Measurements from ENCODE around the gene PCBP3.

DNA sequence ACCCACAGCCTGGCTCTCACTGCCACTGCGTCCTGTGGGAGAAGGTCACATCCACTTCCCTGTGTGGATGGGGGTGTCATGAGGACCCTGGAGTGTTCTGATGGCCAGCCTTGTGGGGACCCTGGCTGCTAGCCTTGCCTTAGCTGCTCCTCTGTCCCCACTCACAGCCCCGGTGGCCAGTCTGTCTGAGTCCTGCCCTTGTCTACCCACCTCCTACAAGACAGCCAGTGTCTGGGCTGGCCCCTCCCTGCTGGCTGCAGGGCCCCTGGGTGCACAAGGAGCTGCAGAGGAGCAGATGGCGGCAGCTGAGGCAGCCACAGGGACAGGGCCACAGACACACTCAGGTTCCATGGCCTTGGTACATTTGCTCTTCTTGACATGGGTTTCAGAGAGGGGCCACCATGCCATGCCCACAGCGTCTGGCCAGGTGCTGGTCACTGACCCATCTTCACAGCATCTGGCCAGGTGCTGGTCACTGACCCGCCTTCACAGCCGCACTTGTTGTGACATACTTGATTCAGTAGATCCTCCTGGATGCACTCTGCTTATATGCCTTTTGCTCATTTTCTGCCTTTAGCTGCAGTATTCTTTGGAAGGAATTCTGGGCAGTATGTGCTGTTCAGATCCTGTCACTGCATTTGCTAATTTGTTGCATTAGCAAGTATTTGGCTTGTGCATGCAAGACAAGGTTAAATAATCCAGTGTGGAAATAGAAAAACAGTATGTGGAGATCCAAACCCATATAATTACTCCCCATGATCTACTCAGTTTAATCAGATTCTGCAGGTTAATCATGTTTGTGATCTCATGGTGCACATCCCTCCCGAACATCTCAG lies 157.8 kb downstream of the PCBP3 start:
- TF ChIP-seq, protein P1, sequence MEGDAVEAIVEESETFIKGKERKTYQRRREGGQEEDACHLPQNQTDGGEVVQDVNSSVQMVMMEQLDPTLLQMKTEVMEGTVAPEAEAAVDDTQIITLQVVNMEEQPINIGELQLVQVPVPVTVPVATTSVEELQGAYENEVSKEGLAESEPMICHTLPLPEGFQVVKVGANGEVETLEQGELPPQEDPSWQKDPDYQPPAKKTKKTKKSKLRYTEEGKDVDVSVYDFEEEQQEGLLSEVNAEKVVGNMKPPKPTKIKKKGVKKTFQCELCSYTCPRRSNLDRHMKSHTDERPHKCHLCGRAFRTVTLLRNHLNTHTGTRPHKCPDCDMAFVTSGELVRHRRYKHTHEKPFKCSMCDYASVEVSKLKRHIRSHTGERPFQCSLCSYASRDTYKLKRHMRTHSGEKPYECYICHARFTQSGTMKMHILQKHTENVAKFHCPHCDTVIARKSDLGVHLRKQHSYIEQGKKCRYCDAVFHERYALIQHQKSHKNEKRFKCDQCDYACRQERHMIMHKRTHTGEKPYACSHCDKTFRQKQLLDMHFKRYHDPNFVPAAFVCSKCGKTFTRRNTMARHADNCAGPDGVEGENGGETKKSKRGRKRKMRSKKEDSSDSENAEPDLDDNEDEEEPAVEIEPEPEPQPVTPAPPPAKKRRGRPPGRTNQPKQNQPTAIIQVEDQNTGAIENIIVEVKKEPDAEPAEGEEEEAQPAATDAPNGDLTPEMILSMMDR (IDR thresholded peaks at IDR 0.05; ENCODE audit: poor library complexity, severe bottlenecking), result no peak
- TF ChIP-seq EP300 (conservative IDR thresholded peaks at IDR 0.05; ENCODE audit: poor library complexity, severe bottlenecking) (no peak), TAF1 (IDR thresholded peaks at IDR 0.05; ENCODE audit: low read depth) (no peak)

Data from neural cell (in vitro differentiated cells).